GM08714 (cell line): Measurements from ENCODE around the gene LBR.
"Not testable (repeated sequence)": the region's sequence is repeated elsewhere in the genome, so short reads cannot be mapped to it uniquely, and the experiment has no call there.

Experiments used
- H3K4me3 ChIP-seq: fragments of 200-500 bp; sonication (Bioruptor generic); 2 replicates; pipeline ENCODE4 v1.5.1; 2014; ENCODE audit warnings: mild to moderate bottlenecking, low read length, inconsistent platforms
- ZNF274 ChIP-seq: IDR thresholded peaks from 2 replicates; pipeline ENCODE4 v1.6.1; 2012; ENCODE audit warnings: mild to moderate bottlenecking, low read depth, low read length

LBR gene

GRCh38 chr1:225412321-225412720 is 15.5 kb downstream of the LBR start:
- TF ChIP-seq ZNF274 = no peak
- H3K4me3 ChIP-seq = no peak overlapping the region

- no peak overlapping the region for H3K4me3 ChIP-seq
- TF ChIP-seq ZNF274 = no peak
Observed at GRCh38 chr1:225410036-225410435, 17.8 kb downstream of the LBR start.

- no peak for TF ChIP-seq ZNF274
Observed at GRCh38 chr1:225409051-225409450, 18.8 kb downstream of the LBR start.

GRCh38 chr1:225408249-225408648 is 19.6 kb downstream of the LBR start:
- no peak for TF ChIP-seq ZNF274
- no peak overlapping the region for H3K4me3 ChIP-seq

More at GRCh38 chr1:225409051-225409450, 18.8 kb downstream of the LBR start:
- H3K4me3 ChIP-seq = no peak overlapping the region

- no peak overlapping the region for H3K4me3 ChIP-seq
- no peak for TF ChIP-seq ZNF274
Observed at GRCh38 chr1:225407755-225408154, 20.1 kb downstream of the LBR start.

- TF ChIP-seq ZNF274 = no peak
- H3K4me3 ChIP-seq = no peak overlapping the region
Observed at GRCh38 chr1:225406976-225407725, 20.7 kb downstream of the LBR start.

GRCh38 chr1:225400968-225401367 is 26.9 kb downstream of the LBR start:
- H3K4me3 ChIP-seq = no peak overlapping the region
- TF ChIP-seq ZNF274 = no peak

- H3K4me3 ChIP-seq = no peak overlapping the region
- TF ChIP-seq ZNF274 = no peak
Observed at GRCh38 chr1:225396357-225396756, 31.5 kb downstream of the LBR start.

- no peak overlapping the region for H3K4me3 ChIP-seq
- no peak for TF ChIP-seq ZNF274
Observed at GRCh38 chr1:225389843-225390242, 38.0 kb downstream of the LBR start.

GRCh38 chr1:225388372-225388771 is 39.5 kb downstream of the LBR start:
- H3K4me3 ChIP-seq = no peak overlapping the region
- no peak for TF ChIP-seq ZNF274

GRCh38 chr1:225386860-225387259 is 41.0 kb downstream of the LBR start:
- H3K4me3 ChIP-seq = not testable (repeated sequence)

GRCh38 chr1:225380691-225381090 is 47.1 kb downstream of the LBR start:
- no peak overlapping the region for H3K4me3 ChIP-seq
- TF ChIP-seq ZNF274 = no peak

GRCh38 chr1:225378880-225379279 is 49.0 kb downstream of the LBR start:
- no peak for TF ChIP-seq ZNF274
- H3K4me3 ChIP-seq = no peak overlapping the region

- no peak overlapping the region for H3K4me3 ChIP-seq
- TF ChIP-seq ZNF274 = no peak
Observed at GRCh38 chr1:225374996-225375395, 52.8 kb downstream of the LBR start.

- H3K4me3 ChIP-seq = no peak overlapping the region
- no peak for TF ChIP-seq ZNF274
Observed at GRCh38 chr1:225373155-225373554, 54.7 kb downstream of the LBR start.
